Lower leg skin (tissue), 4 donors: Measurements from ENCODE around the gene PRPF38A. TPM values are rescaled to one million over a fixed set of nuclear protein-coding genes. Genes with fewer than 3 reads are reported as not detected.

Source experiments
- DNase-seq, 2 donors: peaks; one replicate each; pipeline ENCODE4 v3.0.0-alpha.2; 2019; ENCODE audit warnings: low spot score in 2 of 2
- H3K4me3 ChIP-seq: fragments of 200-600 bp; sonication (generic); 2 replicates; pipeline ENCODE4 v1.5.1; 2017; ENCODE audit warnings: mild to moderate bottlenecking, low read depth; ENCODE audit not compliant: poor library complexity, severe bottlenecking
- POLR2A ChIP-seq, 2 donors: fragments of 450-650 bp; IDR thresholded peaks; one replicate each; pipeline ENCODE4 v1.6.1; 2016 to 2017; ENCODE audit warnings: antibody characterized with exemption in 2 of 2, mild to moderate bottlenecking in 1 of 2, moderate library complexity in 1 of 2
- whole genome bisulfite sequencing, 2 donors: methylation state at CpG; one replicate each; pipeline ENCODE4 v1.1.5; 2018; 5-methylcytosine and 5-hydroxymethylcytosine counted together
- intact Hi-C: fragments of 100-400 bp; cut with DNase I; formaldehyde crosslinking; loops from one replicate; pipeline ENCODE4 v1.15.0; 2023; ENCODE audit warnings: low total_unique reads
- total RNA-seq, 4 donors: library from RNA; depleted of rRNA; stranded (reverse); fragments of >200 nt; gene quantifications; one replicate each; pipeline ENCODE4 v1.1.0, GENCODE V29; 2016
- TF ChIP-seq, protein P1 (sequence below), 3 donors: fragments of 450-650 bp; IDR thresholded peaks; one replicate each; pipeline ENCODE4 v1.5.1; 2016; ENCODE audit warnings: antibody characterized with exemption in 3 of 3, mild to moderate bottlenecking in 3 of 3, moderate library complexity in 2 of 3

PRPF38A gene
- total RNA-seq, 4 donors from 2014 or later: 9.1 to 12.5 (median 10.2) TPM

DNA sequence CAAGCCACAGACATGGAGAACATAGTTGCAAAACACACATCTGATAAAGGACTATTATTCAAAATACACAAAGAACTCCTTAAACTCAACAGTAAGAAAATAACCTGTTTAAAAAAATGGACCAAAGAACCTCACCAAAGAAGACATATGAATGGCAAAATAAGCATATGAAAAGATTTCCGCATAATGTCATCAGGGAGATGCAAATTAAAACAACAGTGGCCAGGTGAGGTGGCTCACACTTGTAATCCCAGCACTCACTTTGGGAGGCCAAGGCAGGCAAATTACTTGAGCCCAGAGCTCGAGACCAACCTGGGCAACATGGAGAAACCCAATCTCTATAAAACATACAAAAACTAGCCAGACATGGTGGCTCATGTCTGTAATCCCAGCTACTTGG, 50.4 kb downstream of the PRPF38A start:
- DNase-seq: no peak
- no peak overlapping the region for H3K4me3 ChIP-seq
- TF ChIP-seq POLR2A (IDR thresholded peaks at IDR 0.05): no peak
- TF ChIP-seq, protein P1, sequence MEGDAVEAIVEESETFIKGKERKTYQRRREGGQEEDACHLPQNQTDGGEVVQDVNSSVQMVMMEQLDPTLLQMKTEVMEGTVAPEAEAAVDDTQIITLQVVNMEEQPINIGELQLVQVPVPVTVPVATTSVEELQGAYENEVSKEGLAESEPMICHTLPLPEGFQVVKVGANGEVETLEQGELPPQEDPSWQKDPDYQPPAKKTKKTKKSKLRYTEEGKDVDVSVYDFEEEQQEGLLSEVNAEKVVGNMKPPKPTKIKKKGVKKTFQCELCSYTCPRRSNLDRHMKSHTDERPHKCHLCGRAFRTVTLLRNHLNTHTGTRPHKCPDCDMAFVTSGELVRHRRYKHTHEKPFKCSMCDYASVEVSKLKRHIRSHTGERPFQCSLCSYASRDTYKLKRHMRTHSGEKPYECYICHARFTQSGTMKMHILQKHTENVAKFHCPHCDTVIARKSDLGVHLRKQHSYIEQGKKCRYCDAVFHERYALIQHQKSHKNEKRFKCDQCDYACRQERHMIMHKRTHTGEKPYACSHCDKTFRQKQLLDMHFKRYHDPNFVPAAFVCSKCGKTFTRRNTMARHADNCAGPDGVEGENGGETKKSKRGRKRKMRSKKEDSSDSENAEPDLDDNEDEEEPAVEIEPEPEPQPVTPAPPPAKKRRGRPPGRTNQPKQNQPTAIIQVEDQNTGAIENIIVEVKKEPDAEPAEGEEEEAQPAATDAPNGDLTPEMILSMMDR (IDR thresholded peaks at IDR 0.05): no peak
- intact Hi-C loops: no loop called here
- WGBS, 2 donors: 88 to 97% methylated on average over 2 of the region's 2 CpGs

DNA sequence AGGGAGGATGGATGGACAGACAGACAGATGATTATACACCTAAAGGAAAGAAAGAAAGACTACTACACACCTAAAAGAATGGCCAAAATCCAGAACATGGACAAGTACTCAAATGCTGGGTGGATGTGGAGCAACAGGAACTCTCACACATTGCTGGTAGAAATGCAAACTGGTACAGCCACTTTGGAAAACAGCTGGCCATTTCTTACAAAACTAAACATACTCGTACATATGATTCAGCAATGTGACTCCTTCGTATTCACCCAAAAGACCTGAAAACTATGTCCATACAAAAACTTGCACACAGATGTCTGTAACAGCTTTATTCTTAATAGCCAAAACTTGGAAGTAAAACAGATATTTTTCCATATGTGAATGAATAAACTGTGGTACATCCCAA, 51.3 kb downstream of the PRPF38A start:
- TF ChIP-seq, protein P1 (IDR thresholded peaks at IDR 0.05): no peak
- no peak for TF ChIP-seq POLR2A (IDR thresholded peaks at IDR 0.05)

DNA sequence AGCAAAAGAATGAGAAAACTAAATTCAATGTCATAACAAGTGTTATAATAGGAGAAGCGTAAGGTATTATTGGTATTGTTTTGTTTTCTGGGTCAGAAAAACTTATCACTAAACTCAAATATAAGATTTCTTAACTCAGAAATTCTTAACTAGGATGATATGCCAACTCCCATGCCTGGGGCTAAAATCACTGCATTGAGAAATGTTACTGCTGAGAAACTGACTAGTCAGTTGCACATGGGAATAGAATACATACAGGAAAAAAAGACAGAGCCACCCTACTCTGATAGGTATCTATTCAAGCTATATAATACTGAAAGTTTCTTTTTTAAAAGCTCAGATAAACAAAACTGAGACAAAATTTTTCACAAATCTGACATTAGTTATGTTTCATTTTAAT, 56.3 kb downstream of the PRPF38A start:
- 85 to 89% methylated on average over 1 of the region's 1 CpG for WGBS, 2 donors
- H3K4me3 ChIP-seq: no peak overlapping the region
- TF ChIP-seq, protein P1 (IDR thresholded peaks at IDR 0.05): no peak
- TF ChIP-seq POLR2A (IDR thresholded peaks at IDR 0.05): no peak
- DNase-seq: no peak
- intact Hi-C loops: no loop called here

More for the DNA sequence above, 51.3 kb downstream of the PRPF38A start:
- 90 to 95% methylated on average over 2 of the region's 2 CpGs for WGBS, 2 donors
- no peak overlapping the region for H3K4me3 ChIP-seq
- intact Hi-C loops: no loop called here
- DNase-seq: no peak

DNA sequence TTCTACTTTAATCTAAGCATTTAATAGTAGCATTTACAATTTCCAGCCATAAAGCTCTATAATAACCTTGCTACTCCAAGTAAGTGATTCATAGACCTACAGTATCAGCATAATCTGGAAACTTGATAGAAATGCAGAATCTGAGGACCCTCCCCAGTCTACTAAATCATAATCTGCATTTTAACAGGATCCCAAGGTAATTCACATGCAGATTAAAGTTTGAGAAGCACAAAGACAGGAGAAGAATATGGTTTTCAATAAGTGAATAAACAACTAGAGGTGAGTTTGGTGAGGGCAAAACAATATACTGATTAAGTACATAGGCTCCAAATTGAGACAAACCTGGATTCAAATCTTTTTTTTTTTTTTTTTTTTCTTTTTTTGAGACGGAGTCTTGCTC, 57.4 kb downstream of the PRPF38A start:
- DNase-seq: no peak
- no peak overlapping the region for H3K4me3 ChIP-seq
- intact Hi-C loops: no loop called here
- TF ChIP-seq POLR2A (IDR thresholded peaks at IDR 0.05): no peak
- TF ChIP-seq, protein P1 (IDR thresholded peaks at IDR 0.05): no peak
- 88 to 93% methylated on average over 1 of the region's 1 CpG for WGBS, 2 donors

DNA sequence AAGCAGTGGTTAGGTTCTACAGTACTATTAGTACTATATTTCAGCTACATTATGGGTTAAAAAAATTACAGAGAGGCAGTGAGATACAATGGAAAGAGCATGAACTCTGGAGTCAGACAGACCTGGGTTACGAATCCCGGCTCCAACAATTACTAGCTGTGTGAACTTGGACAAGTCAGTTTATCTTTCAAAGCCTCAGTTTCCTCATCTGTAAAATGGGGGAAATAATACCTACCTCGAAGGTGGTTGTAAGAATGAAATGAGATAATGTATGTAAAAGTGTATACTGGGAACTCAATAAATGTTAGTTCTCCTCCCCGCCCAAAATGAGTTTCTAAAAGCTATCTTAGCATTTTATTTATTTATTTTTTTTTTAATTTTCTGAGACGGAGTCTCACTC, 59.5 kb downstream of the PRPF38A start:
- TF ChIP-seq, protein P1 (IDR thresholded peaks at IDR 0.05): no peak
- TF ChIP-seq POLR2A (IDR thresholded peaks at IDR 0.05): no peak
- no peak for DNase-seq
- no peak overlapping the region for H3K4me3 ChIP-seq
- intact Hi-C loops: no loop called here
- WGBS, 2 donors: 95 to 96% methylated on average over 5 of the region's 5 CpGs

DNA sequence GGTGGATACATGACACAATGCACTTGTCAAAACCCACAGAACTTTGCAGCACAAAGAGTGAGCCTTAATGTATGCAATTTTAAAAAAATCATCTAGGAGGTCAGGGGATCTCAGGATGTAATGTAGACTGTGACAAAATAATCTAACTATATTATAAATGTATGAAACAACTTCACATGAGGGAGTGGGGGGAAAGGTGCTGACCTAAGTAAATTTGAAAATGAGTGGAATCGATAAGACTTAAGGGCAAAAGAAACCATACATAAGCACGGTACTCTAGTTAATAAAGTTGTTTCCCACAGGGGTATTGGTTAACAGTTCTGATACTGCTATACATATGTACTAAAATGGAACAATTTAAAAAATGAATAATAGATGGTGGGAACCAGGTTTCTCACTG, 64.7 kb downstream of the PRPF38A start:
- intact Hi-C loops: no loop called here
- H3K4me3 ChIP-seq: no peak overlapping the region
- TF ChIP-seq POLR2A (IDR thresholded peaks at IDR 0.05): no peak
- TF ChIP-seq, protein P1 (IDR thresholded peaks at IDR 0.05): no peak
- DNase-seq: no peak
- 94 to 99% methylated on average over 2 of the region's 2 CpGs for WGBS, 2 donors
